ENCODE measurements around the gene DNAAF5.

The DNAAF5 gene

GRCh38 chr7:726084-726853, at the start of gene DNAAF5:
TSS of gene DNAAF5 (plus strand) at chr7:726699. CDS start at chr7:726721, 22 bp downstream.
- H3K36me3 ChIP-seq (ENCODE audit: low read depth): peaks cover 45% of the 10 kb centered on the region
- H3K27ac ChIP-seq (ENCODE audit: poor library complexity, severe bottlenecking): peak within 1 kb of the TSS; percentile 66

GRCh38 chr7:676972-677385, 49.5 kb upstream of the DNAAF5 start:
- H3K4me1 ChIP-seq (ENCODE audit: insufficient read depth, poor library complexity, severe bottlenecking): no peaks in the 10 kb centered on the region
- H3K36me3 ChIP-seq (ENCODE audit: low read depth): peaks cover 22% of the 10 kb centered on the region
- H3K4me3 ChIP-seq (ENCODE audit: severe bottlenecking): no peak overlapping the region
- DNase-seq (ENCODE audit: low spot score): peak; percentile 42
- no peaks in the 10 kb centered on the region for H3K27me3 ChIP-seq (ENCODE audit: insufficient read depth, poor library complexity, severe bottlenecking)
- no peak for TF ChIP-seq CTCF (IDR thresholded peaks at IDR 0.05; ENCODE audit: poor library complexity, severe bottlenecking)
- no peak overlapping the region for H3K27ac ChIP-seq (ENCODE audit: poor library complexity, severe bottlenecking)
- no peak for ATAC-seq (ENCODE audit: low read depth)
- no peaks in the 10 kb centered on the region for H3K9me3 ChIP-seq (ENCODE audit: severe bottlenecking)

More at GRCh38 chr7:726084-726853, at the start of gene DNAAF5:
- DNase-seq (ENCODE audit: low spot score) (peak; percentile 82), ATAC-seq (ENCODE audit: low read depth) (peak; percentile 71)
- Histone ChIP-seq H3K9me3 (ENCODE audit: severe bottlenecking) (peaks cover 5% of the 10 kb centered on the region), H3K4me3 (ENCODE audit: severe bottlenecking) (peak within 1 kb of the TSS; percentile 85), H3K4me1 (ENCODE audit: insufficient read depth, poor library complexity, severe bottlenecking) (peaks cover 9% of the 10 kb centered on the region), H3K27me3 (ENCODE audit: insufficient read depth, poor library complexity, severe bottlenecking) (no peaks in the 10 kb centered on the region)
- TF ChIP-seq CTCF (IDR thresholded peaks at IDR 0.05; ENCODE audit: poor library complexity, severe bottlenecking): no peak

- peaks cover 3% of the 10 kb centered on the region for H3K9me3 ChIP-seq (ENCODE audit: severe bottlenecking)
- H3K36me3 ChIP-seq (ENCODE audit: low read depth): peaks cover 18% of the 10 kb centered on the region
- no peak overlapping the region for H3K4me3 ChIP-seq (ENCODE audit: severe bottlenecking)
- H3K4me1 ChIP-seq (ENCODE audit: insufficient read depth, poor library complexity, severe bottlenecking): no peaks in the 10 kb centered on the region
- no peaks in the 10 kb centered on the region for H3K27me3 ChIP-seq (ENCODE audit: insufficient read depth, poor library complexity, severe bottlenecking)
- ATAC-seq (ENCODE audit: low read depth) (no peak), DNase-seq (ENCODE audit: low spot score) (peak; percentile 54)
- no peak overlapping the region for H3K27ac ChIP-seq (ENCODE audit: poor library complexity, severe bottlenecking)
- no peak for TF ChIP-seq CTCF (IDR thresholded peaks at IDR 0.05; ENCODE audit: poor library complexity, severe bottlenecking)
Observed at GRCh38 chr7:680411-681127, 45.9 kb upstream of the DNAAF5 start.

- no peak for TF ChIP-seq CTCF (IDR thresholded peaks at IDR 0.05; ENCODE audit: poor library complexity, severe bottlenecking)
- ATAC-seq (ENCODE audit: low read depth): no peak
- H3K27me3 ChIP-seq (ENCODE audit: insufficient read depth, poor library complexity, severe bottlenecking): no peaks in the 10 kb centered on the region
- H3K4me1 ChIP-seq (ENCODE audit: insufficient read depth, poor library complexity, severe bottlenecking): no peaks in the 10 kb centered on the region
- no peak overlapping the region for H3K4me3 ChIP-seq (ENCODE audit: severe bottlenecking)
- DNase-seq (ENCODE audit: low spot score): peak; percentile 22
- H3K9me3 ChIP-seq (ENCODE audit: severe bottlenecking): peaks cover 11% of the 10 kb centered on the region
- H3K36me3 ChIP-seq (ENCODE audit: low read depth): peaks cover 15% of the 10 kb centered on the region
- no peak overlapping the region for H3K27ac ChIP-seq (ENCODE audit: poor library complexity, severe bottlenecking)
Observed at GRCh38 chr7:681551-682307, 44.8 kb upstream of the DNAAF5 start.

Measured in RWPE2 (cell line).